Cerebellar cortex (tissue), 1 donor: ENCODE data around the gene TMEM114.

ENCODE experiments used
- DNase-seq: peaks from one replicate; pipeline ENCODE4 v3.0.0-alpha.2; 2015; ENCODE audit warnings: low spot score

Gene TMEM114

DNA sequence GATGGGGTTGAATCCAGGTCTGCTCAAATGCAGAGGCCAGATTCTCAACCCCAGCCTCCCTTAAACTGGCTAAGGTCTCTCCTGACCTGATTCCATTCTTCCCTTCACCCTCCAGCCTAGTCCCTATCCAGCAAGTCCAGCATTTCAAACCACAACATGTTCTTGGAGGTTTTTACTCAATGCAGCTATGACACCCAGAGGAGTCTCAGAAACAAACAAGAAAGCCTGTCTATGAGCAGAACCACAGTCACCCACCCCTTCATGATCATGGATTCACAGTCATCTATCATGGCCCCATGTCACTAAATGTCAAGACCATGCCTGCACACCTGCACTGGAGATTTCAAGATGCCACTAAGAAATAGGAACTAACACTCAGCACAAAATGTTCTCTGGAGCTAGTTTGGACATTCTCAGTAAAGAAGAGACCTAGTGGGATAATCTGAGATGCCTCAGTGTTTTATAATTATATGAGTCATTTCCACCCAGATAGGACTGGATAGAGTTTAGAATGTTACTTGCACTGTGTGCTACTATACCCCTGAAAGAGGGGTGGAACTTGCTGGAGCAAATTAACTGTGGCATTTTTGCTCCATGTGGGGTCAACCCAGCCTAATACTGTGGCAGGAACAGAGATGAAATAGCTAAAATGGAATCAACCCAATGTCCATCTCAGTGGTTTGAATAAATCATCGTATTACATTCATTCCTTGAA is 21.7 kb upstream of the TMEM114 start:
- DNase-seq: no peak

DNA sequence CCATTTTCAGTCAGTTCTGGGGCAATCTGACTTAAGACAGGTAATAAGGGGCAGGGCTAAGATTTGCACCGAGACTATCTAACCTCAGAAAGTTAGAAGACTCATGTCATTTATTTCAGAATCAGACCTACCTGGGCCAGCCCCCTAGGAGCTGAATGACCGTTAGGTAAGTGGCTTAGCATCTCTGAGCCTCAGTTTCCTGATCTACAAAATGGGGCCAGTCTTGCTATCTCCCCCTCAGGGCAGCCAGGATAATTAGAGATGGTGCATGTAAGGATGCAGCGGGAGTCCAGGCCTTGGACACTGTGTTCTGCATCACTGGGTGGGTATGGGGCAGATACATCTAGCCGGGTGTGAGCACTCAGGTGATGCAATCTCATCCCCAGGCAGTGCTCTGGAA is 20.8 kb upstream of the TMEM114 start:
- no peak for DNase-seq

DNA sequence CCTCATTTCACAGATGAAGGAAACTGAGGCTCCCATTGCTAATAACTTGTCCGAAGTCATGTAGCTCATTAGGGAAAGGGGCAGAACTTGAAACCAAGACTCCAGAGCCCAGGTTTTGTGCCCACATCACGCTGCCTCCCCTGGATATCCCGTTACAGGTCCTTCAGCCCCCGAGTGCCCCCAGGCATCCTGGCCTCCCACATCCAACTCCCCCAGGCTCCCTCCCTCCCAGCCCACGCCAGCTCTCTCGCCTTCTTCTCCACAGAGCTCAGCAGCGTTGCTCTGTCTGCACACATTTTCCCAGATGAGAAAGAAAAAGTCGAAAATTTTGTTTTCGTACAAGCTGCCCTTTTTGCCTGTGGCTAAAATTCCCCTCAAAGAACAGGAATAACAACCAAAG is 16.9 kb upstream of the TMEM114 start:
- no peak for DNase-seq

DNA sequence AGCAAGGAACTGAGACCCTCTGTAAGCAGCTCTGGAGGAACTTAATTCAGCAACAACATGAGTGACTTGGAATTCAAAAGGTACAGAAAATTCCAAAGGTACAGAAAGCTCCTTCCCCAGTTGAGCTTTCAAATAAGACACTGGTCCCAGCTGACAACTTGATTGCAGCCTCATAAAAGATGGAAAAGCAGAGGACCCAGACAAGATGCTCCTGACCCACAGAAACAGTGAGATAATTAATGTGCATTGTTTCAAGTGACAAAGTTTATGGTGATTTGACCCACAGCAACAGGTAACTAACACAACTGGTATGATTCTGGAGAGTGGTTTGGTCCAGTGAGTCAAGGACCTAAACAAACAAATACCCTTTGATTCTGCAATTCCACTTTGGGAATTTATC is 15.2 kb upstream of the TMEM114 start:
- DNase-seq: no peak

DNA sequence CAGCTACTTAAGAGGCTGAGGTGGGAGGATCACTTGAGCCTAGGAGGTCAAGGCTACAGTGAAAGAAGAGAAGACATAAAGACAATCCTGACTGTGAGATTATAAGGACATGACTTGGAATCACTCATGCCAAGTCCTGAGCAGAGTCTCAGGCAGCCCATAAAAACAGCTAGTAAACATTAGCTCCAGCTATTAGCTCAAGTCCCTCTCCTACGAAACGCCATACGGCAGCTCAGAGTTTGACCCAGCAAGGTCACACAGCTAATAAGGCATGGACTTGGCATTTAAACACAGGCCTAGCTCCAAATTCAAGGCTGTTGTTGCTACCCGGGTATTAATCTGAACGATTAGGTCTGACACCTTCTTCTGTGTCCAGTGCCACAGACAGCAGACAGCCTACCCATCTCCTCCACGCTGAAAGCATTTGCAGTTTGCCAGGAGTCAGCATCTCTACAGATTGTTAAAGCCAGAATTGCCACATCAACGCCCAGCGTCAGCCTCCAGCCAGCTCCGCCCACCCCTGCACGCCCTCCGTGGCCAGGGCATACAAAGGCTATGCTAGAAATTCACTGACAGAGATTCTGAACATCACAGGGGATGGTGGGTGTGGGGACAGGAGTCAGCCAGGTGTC is 9.9 kb upstream of the TMEM114 start:
- DNase-seq: no peak

DNA sequence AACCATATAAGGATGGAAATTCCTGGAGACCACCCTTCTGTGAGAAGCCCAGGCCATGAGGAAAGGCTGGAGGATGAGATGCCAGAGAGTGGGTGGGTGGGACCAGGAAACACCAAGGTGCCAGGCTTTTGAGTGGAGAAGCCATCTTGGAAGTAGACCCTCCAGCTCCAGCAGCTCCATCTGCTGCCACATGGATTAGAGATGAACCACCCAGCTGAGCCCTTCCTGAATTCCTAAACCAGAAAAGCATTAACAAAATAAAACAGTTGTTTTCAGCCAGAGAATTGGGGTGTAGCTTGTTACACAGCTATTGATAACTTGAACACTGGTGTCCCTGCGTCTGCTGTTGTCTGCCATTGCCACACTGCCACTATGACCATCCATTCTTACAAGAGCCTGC is 6.3 kb upstream of the TMEM114 start:
- DNase-seq: no peak

DNA sequence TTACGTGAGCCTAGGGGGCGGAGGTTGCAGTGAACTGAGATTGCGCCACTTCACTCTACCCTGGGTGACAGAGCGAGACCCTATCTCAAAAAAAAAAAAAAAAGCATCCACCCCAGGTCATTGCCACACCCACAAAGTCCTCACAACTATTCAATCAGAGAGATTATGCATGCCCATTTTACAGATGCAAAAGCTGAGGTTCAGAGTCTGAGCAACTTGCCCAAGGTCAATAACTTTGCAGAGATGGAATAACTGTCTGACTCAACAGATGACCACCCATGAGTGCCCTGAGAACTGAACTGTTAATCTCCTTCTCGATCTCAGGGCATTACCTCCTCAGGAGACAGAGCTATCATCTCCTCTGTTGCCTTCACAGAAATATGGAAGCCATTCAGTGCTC is 5.5 kb upstream of the TMEM114 start:
- no peak for DNase-seq

DNA sequence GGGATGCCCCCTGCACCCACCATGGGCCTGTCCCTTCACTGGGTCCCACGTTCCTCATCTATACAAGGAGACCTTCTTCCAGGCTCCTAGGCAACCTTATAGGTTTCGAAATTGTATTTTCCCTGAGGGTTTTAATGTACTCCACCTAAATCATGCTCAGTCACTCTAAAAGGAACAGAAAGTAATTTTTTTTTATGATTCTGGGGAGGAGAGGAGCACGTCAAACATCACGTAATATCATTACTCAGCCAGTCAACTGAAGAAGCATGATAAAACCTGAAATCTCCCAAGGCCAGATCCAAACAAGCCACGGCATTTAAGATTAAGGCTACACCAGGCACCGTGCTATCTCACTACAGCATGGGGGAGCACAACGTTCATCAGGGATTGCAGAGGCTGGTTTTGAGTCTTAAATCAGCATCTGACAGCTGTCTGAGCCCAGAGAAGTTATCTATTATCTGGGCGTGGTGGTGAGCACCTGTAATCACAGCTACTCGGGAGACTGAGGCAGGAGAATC is 3.9 kb upstream of the TMEM114 start:
- no peak for DNase-seq

DNA sequence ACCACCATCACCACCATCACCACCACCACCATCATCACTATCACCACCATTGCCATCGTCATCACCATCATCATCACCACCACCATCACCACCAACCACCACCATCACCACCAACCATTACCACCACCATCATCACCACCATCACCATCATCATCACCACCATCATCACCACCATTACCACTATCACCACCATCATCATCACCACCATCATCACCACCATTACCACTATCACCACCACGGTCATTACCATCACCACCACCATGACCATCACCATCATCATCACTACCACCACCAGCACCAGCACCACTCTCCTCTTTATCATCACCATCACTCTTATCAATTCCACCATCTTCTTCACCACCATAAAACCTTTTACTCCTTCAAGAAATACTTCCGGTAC is 1.1 kb upstream of the TMEM114 start:
- DNase-seq: no peak

DNA sequence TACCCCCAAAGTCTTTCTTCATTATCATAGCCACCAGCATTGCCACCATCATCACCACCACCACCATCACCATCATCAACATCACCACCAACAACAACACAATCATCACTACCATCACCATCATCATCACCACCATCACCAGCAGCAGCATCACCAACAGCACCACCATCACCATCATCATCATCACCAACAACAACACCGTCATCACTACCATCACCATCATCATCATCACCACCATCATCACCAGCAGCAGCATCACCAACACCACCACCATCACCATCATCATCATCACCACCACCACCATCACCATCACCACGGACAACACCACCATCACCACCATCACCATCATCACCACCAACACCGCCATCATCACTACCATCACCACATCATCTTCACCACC is 500 bp upstream of the TMEM114 start:
- no peak for DNase-seq

DNA sequence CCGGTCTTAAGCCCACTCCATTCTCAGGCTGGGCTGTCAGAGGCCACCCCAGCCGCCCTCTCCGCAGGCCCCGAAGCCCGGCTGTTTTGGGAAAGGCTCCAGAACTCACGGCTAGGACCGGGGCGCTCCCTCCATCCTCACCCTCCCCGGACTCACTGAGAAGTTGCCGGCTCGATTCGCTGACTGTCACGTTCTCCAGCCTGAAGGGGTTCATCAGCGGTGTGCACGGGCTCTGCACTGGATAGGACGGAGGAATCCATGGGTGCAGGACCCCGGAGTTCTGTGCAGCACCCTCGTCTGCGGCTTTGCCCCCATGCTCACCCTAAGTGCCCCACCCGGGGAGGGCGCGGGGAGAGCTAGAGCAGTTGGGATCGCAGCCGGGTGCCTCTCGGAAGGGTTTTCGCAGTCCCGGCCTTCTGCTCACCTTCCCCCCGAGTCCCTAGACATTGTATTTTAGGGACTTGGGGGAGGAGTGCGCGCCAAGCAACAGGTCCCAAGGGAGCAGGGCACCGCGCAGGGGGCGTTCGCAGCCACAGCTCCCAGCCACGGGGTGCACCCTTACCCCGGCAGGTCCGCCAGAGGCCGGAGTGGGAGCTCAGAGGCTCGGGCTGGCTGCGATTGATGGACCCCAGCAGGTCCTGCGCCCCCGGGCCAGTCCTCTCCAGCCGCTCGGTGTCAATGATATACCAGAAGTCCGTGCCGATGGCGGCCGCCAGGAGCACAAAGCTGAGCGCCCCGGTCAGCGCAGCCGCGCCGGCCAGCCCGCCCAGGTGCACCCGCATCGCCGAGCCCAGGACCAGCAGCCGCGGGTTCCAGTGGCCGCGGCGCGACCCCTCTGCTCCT is 1.0 kb downstream of the TMEM114 start:
- DNase-seq: no peak

DNA sequence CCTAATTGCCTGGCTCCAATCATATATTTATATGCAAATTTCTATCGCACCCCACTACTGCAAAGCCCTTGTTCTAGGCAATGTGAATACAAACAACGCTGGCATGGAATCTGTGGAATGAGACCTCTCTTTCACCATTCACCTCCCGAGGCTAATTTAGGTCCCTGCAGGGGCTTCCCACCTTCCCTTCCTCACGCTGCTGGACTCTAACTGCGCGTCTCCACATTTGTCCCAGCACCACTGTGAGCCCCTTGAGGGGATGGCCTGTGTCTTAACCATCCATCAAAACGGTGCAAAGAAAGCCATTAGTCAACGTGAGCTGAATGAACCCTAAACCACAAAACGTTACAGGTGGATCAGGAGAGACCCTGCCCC is 1.6 kb downstream of the TMEM114 start:
- no peak for DNase-seq

DNA sequence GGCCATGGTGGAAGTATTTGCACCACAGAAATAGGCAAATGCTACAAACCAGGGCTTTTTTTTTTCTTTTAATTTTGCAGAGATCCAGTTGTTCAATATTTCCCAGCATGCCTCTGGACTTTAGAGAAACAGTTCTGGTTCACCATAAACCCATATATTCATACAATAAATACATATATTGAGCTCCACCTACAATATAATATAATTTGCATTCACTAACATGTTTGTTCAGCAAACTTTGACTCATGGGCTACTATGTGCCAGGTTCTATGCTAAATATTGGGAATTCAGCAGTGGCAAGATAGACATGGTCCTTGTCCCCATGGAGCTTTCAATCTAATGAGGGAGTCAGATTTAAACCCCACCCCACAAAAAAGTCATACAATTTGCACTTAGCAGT is 3.2 kb downstream of the TMEM114 start:
- DNase-seq: no peak

DNA sequence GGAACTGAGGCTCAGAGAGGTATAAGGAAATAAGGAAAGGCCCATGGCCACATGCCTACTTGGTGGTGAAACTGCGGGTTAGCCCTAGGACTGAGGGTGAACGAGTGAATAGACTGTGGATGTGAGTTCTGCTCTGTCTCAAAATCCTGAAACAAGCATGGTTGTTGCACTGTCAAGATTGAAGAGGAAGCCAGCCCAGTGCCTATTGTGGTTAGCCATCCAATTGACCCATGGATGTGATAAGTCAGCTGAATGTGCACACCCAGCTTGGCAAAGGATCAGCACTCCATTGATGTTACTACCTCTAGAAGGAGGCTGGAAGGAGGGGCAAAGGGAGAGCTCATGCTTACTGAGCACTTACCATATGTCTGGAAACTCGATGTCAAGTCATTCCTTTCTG is 4.5 kb downstream of the TMEM114 start:
- DNase-seq: no peak

DNA sequence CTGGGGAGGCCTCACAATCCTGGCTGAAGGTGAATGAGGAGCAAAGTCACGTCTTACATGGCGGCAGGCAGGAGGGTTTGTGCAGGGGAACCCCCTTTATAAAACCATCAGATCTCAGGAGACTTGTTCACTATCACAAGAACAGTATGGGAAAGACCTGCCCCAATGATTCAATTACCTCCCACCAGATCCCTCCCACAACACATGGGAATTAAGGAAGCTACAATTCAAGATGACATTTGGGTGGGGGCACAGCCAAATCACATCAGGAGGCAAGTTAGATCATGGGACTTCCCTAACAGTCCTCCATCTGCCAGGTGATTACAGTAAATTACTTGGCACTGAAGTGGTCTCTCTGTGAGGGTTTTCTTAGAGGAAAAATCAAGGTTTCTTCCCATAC is 5.3 kb downstream of the TMEM114 start:
- no peak for DNase-seq

DNA sequence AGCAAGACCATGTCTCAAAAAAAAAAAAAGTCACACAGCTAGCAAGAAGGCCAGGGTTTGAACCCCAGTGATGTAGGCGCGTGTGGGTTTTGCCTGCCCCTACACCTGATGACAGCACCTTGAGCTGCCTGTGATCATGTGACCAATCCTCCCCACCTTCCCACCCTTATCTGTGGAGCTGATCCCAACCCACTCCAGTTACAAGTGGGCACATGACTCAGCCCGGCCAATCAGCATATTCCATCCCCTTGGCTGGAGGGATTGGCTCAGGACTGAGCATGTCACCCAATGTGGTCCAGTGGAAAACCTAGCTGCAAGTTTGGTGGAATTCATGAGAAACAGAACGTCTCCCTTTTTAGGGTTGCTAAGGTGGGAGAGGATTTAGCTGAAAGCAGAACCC is 6.6 kb downstream of the TMEM114 start:
- no peak for DNase-seq

DNA sequence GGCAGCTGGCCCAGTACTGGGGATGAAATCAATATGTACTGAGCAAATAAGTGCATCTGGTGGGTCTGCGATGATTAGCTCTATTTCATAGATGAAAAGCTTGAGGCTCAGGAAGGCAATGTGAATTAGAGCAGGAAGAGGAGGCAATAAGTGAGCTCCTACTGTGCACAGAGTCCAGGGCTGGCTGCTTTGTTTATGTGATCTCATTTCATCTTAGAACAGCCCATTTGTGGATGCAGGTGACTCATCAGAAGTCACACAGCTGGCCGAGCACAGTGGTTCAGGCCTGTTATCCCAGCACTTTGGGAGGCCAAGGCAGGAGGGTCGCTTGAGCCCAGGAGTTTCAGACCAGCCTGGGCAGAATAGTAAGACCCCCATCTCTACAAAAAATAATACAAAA is 7.1 kb downstream of the TMEM114 start:
- no peak for DNase-seq

DNA sequence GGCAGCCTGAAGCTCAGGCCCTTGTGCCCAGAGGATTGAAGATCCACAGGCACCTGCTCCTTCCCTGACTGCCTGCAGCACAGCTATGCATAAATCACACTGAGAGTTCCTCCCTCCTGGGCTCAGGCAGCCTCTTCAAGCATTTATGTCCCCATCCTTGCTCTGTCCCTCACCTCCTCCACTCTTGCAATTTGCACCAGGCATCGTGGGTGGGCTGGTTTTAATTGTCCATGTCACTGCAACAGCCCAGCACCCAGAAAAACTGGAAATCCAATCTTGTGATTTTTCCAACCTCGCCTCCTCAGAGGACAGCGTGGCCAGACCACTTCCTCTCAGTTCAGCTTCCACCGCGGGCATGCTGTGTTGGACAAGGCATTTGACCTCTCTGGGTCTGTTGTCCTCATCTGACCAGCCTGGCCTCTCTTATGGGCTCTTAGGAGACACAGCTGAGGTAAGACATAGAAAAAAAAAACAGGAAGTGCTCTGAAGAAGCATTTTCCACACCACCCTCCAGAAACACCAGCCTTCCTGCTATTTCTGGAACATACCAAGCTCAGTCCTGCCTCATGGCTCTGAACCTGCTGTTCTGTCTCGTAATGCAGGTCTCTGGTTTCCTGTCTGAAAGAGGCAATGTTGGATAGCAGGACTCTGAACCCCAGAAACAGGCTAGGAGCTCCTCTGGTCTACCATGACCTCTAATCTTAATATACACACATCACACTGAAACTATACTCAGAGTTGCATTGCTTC is 8.3 kb downstream of the TMEM114 start:
- no peak for DNase-seq

DNA sequence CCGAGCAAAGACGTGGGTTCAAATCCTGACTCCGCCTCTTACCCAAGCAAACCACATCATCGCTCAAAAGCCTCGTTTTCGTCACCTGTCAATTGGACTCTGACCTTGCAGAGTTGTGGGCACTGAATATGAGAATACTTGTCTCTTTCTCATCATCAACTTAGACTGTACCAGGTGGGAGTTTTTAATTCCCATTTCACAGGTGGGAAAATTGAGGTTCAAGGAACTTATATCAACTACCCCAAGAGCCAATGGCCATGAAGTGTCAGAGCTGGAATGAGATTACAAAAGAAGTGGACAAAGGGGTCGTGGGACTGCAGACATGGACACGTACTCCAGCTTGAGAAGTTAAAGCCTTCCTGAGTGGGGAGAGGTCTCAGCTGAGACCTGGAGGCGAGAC is 10.8 kb downstream of the TMEM114 start:
- no peak for DNase-seq

DNA sequence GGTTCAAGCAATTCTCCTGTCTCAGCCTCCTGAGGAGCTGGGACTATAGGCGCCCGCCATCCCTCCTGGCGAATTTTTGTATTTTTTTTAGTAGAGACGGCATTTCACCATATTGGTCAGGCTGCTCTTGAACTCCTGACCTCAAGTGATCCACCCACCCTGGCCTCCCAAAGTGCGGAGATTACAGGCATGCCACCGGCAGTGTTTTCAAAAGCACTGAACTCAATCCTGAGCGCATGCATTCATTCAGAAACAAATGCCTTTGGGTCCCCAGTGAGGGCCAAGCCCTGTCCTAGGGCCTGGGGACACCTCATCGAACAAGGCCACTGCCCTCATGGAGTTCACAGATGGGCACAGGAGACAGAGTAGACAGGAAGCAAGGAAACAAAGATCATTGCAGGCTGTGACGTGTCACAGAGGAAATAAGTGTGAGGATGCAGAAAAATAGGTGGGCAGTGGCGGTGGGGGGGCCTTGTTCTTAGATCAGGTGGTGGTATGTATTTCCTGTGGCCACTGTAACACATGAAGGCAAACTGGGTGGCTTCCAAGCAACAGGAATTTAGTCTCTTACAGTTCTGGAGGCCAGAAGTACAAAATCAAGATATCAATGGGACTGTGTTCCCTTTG is 12.5 kb downstream of the TMEM114 start:
- DNase-seq: no peak

DNA sequence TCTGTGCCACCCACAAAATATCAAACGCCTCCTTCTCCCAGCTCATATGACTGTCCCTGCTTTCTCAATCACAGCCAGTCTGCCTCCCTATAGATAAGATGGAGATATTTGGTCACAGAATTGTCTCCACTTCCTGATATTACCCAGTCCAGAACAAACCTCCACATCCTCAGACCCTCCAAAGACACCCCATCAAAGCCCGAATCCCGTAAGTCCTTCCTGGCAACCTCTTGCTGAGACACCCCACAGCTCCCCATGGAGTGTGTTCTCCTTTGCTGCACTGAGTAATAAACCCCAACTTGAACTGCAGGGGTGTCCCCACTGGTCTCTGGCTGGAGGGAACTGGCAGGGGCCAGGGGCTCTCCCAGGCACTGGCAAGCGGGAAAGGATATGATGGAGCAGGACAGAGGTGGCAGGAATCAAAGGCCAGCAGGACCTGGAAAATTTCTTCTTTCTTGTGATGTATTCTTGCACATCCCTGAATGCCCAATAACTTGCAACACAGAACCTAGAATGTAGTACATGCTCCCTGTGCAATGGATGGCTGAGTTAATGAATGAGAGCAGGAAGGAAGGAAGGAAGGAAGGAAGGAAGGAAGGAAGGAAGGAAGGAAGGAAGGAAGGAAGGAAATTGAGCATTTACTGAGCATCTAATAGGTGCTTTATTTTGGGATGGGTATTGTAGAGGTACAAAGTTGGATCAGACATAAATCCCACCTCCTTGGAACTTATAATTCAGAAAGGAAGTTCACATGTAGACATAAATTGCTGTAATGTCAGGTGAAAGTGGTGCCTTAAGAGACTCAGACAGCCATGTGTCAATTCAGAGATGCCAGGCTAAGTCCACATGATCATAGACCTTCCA is 13.9 kb downstream of the TMEM114 start:
- no peak for DNase-seq
